Sigmoid colon (tissue), 7 donors: Measurements from ENCODE around the gene DTNBP1. TPM values are rescaled to one million over a fixed set of nuclear protein-coding genes. Genes with fewer than 3 reads are reported as not detected.
A peak's percentile ranks its signal among the peaks of the same experiment; 100 is the strongest.

Experiments used
- DNase-seq: peaks from one replicate; pipeline ENCODE4 v3.0.0-alpha.2; 2019
- H3K27ac ChIP-seq, 4 donors: fragments of 200-600 bp; sonication (generic); one replicate each; pipeline ENCODE4 v1.5.1; 2016 to 2019; ENCODE audit warnings: mild to moderate bottlenecking in 1 of 4
- H3K27me3 ChIP-seq, 3 donors: fragments of 200-600 bp; sonication (generic); one replicate each; pipeline ENCODE4 v1.5.1; 2019; ENCODE audit warnings: mild to moderate bottlenecking in 1 of 3
- H3K36me3 ChIP-seq, 4 donors: fragments of 200-600 bp; sonication (generic); one replicate each; pipeline ENCODE4 v1.5.1; 2016 to 2019
- H3K4me1 ChIP-seq, 4 donors: fragments of 200-600 bp; sonication (generic); one replicate each; pipeline ENCODE4 v1.5.1; 2017 to 2019
- H3K4me3 ChIP-seq, 4 donors: fragments of 200-600 bp; sonication (generic); one replicate each; pipeline ENCODE4 v1.5.1; 2017 to 2019; ENCODE audit warnings: mild to moderate bottlenecking in 2 of 4, moderate library complexity in 1 of 4
- H3K9me3 ChIP-seq, 4 donors: fragments of 200-600 bp in 3 of 4; sonication (generic) in 3 of 4; one replicate each; pipeline versions ENCODE4 v1.5.1 to v1.6.1; 2013 to 2019
- CTCF ChIP-seq, 4 experiments: fragments of 450-650 bp in 3 of 4; fragments of 200-600 bp in 1 of 4; IDR thresholded peaks; one replicate each; pipeline ENCODE4 v1.5.1; 2016 to 2019; ENCODE audit warnings: antibody characterized with exemption in 4 of 4, mild to moderate bottlenecking in 3 of 4, moderate library complexity in 2 of 4
- EP300 ChIP-seq, 4 donors: sonication (generic); formaldehyde crosslinking; IDR thresholded peaks; one replicate each; pipeline ENCODE4 v1.6.1; 2017; ENCODE audit warnings: antibody characterized with exemption in 4 of 4
- POLR2A ChIP-seq, 2 donors: fragments of 450-650 bp; IDR thresholded peaks; one replicate each; pipeline ENCODE4 v1.6.1; 2016; ENCODE audit warnings: antibody characterized with exemption in 2 of 2, mild to moderate bottlenecking in 2 of 2, moderate library complexity in 2 of 2
- POLR2AphosphoS5 ChIP-seq, 4 donors: sonication (generic); formaldehyde crosslinking; IDR thresholded peaks; one replicate each; pipeline ENCODE4 v1.6.1; 2017; ENCODE audit warnings: antibody characterized with exemption in 4 of 4
- WGBS, 2 donors: extraction: QIAGEN DNeasy Blood & Tissue Kit; methylation state at CpG; one replicate each; pipeline ENCODE4 v1.1.7; 2013; 5-methylcytosine and 5-hydroxymethylcytosine counted together
- intact Hi-C: fragments of 100-400 bp; cut with DNase I; formaldehyde crosslinking; loops from one replicate; pipeline ENCODE4 v1.15.1; 2023
- polyA plus RNA-seq, 3 donors: library from polyadenylated mRNA; stranded (reverse); fragments of 200-250 nt; gene quantifications; one replicate each; pipeline ENCODE4 v1.2.3, GENCODE V29; 2013
- total RNA-seq, 4 donors: library from RNA; depleted of rRNA; stranded (reverse); fragments of >200 nt; gene quantifications; one replicate each; pipeline ENCODE4 v1.1.0, GENCODE V29; 2016
- donor health status: healthy with polysubstance abuse.
- donor health status: Bipolar disorder and iron deficiency.
- donor health status: healthy.

The DTNBP1 gene
- total RNA-seq (10 to 100 TPM; 12.8 to 20.0 (median 15.8) TPM), polyA plus RNA-seq (10 to 100 TPM; 18.7 to 25.8 (median 22.8) TPM)

GRCh38 chr6:15662326-15663129 is at the start of gene DTNBP1:
TSS of gene DTNBP1 (minus strand) at chr6:15663028. CDS start at chr6:15662869, 159 bp downstream.
- Histone ChIP-seq H3K36me3 (no peaks in the 10 kb centered on the region), H3K27ac (peak within 1 kb of the TSS; percentile 81 to 89 (median 84)), H3K27me3 (no peaks in the 10 kb centered on the region), H3K4me3 (peak within 1 kb of the TSS; percentile 84 to 89 (median 88)), H3K4me1 (peaks cover 0 to 18% (median 7%) of the 10 kb centered on the region in 4 donors), H3K9me3 (no peaks in the 10 kb centered on the region)
- peak; percentile 87 for DNase-seq
- intact Hi-C loops, result no loop called here
- 1% methylated on average over 98 of the region's 98 CpGs for WGBS, 2 donors
- TF ChIP-seq POLR2AphosphoS5 (IDR thresholded peaks at IDR 0.05), result peak in 3 of 4 donors; percentile 45 to 75 (median 67)
- no peak for TF ChIP-seq EP300 (IDR thresholded peaks at IDR 0.05)
- TF ChIP-seq POLR2A (IDR thresholded peaks at IDR 0.05), result peak in 1 of 2 donors; percentile 19

- 87 to 94% methylated on average over 2 of the region's 2 CpGs for WGBS, 2 donors
- no peak for DNase-seq
- Histone ChIP-seq H3K27ac (no peak overlapping the region), H3K4me1 (no peaks in the 10 kb centered on the region), H3K9me3 (no peaks in the 10 kb centered on the region), H3K4me3 (no peak overlapping the region), H3K36me3 (no peaks in the 10 kb centered on the region), H3K27me3 (no peaks in the 10 kb centered on the region)
- TF ChIP-seq CTCF (IDR thresholded peaks at IDR 0.05), result no peak
- no peak for TF ChIP-seq POLR2A (IDR thresholded peaks at IDR 0.05)
- no peak for TF ChIP-seq POLR2AphosphoS5 (IDR thresholded peaks at IDR 0.05)
- TF ChIP-seq EP300 (IDR thresholded peaks at IDR 0.05), result no peak
- intact Hi-C loops, result no loop called here
These were observed 46.9 kb upstream of the DTNBP1 start for GRCh38 chr6:15709651-15710269.

GRCh38 chr6:15708231-15708630 is 45.4 kb upstream of the DTNBP1 start:
- WGBS, 2 donors, result 77 to 83% methylated on average over 5 of the region's 5 CpGs
- no peaks in the 10 kb centered on the region for H3K27me3 ChIP-seq
- H3K9me3 ChIP-seq, result no peaks in the 10 kb centered on the region
- no peak for TF ChIP-seq POLR2AphosphoS5 (IDR thresholded peaks at IDR 0.05)
- no peak for TF ChIP-seq CTCF (IDR thresholded peaks at IDR 0.05)
- DNase-seq, result no peak
- intact Hi-C loops, result no loop called here
- H3K36me3 ChIP-seq, result no peaks in the 10 kb centered on the region
- no peak overlapping the region for H3K4me3 ChIP-seq
- no peak overlapping the region for H3K27ac ChIP-seq
- no peaks in the 10 kb centered on the region for H3K4me1 ChIP-seq

GRCh38 chr6:15705981-15706380 is 43.2 kb upstream of the DTNBP1 start:
- intact Hi-C loops, result no loop called here
- no peak for DNase-seq
- 62 to 63% methylated on average over 3 of the region's 3 CpGs for WGBS, 2 donors
- TF ChIP-seq POLR2A (IDR thresholded peaks at IDR 0.05), result no peak
- no peak for TF ChIP-seq POLR2AphosphoS5 (IDR thresholded peaks at IDR 0.05)
- TF ChIP-seq EP300 (IDR thresholded peaks at IDR 0.05), result no peak
- no peak for TF ChIP-seq CTCF (IDR thresholded peaks at IDR 0.05)
- H3K4me1 ChIP-seq, result no peaks in the 10 kb centered on the region
- no peaks in the 10 kb centered on the region for H3K27me3 ChIP-seq
- no peaks in the 10 kb centered on the region for H3K9me3 ChIP-seq
- no peak overlapping the region for H3K4me3 ChIP-seq
- no peaks in the 10 kb centered on the region for H3K36me3 ChIP-seq
- no peak overlapping the region for H3K27ac ChIP-seq

- intact Hi-C loops, result no loop called here
- WGBS, 2 donors, result 68 to 79% methylated on average over 1 of the region's 1 CpG
These were observed 35.6 kb upstream of the DTNBP1 start for GRCh38 chr6:15698471-15698870.

More at GRCh38 chr6:15698471-15698870, 35.6 kb upstream of the DTNBP1 start:
- H3K36me3 ChIP-seq, result no peaks in the 10 kb centered on the region
- no peaks in the 10 kb centered on the region for H3K9me3 ChIP-seq
- no peak for DNase-seq
- no peaks in the 10 kb centered on the region for H3K4me1 ChIP-seq
- H3K27ac ChIP-seq, result no peak overlapping the region
- no peak for TF ChIP-seq CTCF (IDR thresholded peaks at IDR 0.05)
- TF ChIP-seq POLR2A (IDR thresholded peaks at IDR 0.05), result no peak
- TF ChIP-seq EP300 (IDR thresholded peaks at IDR 0.05), result no peak
- TF ChIP-seq POLR2AphosphoS5 (IDR thresholded peaks at IDR 0.05), result no peak
- no peaks in the 10 kb centered on the region for H3K27me3 ChIP-seq
- no peak overlapping the region for H3K4me3 ChIP-seq
